Esophagus squamous epithelium (tissue), 5 donors: ENCODE data around the gene CDHR2. TPM values are rescaled to one million over a fixed set of nuclear protein-coding genes. Genes with fewer than 3 reads are reported as not detected.

ENCODE experiments used
- DNase-seq: peaks from one replicate; lab custom pipeline; 2025; lab: John Stamatoyannopoulos, UW
- H3K27ac ChIP-seq, 4 donors: fragments of 200-600 bp; sonication (generic); one replicate each; pipeline ENCODE4 v1.5.1; 2016 to 2019; ENCODE audit warnings: mild to moderate bottlenecking in 1 of 4
- H3K27me3 ChIP-seq, 4 donors: fragments of 200-600 bp; sonication (generic); 1 replicate in 3 of 4; 2 replicates in 1 of 4; pipeline versions ENCODE4 v1.5.1 to v1.6.0; 2017 to 2021; ENCODE audit warnings: antibody characterized with exemption in 1 of 4
- H3K36me3 ChIP-seq, 3 donors: fragments of 200-600 bp; sonication (generic); one replicate each; pipeline ENCODE4 v1.5.1; 2016 to 2019
- H3K4me1 ChIP-seq, 3 donors: fragments of 200-600 bp; sonication (generic); one replicate each; pipeline ENCODE4 v1.5.1; 2017 to 2019
- H3K4me3 ChIP-seq, 4 donors: fragments of 200-600 bp; sonication (generic); 1 replicate in 3 of 4; 2 replicates in 1 of 4; pipeline ENCODE4 v1.5.1; 2016 to 2019; ENCODE audit warnings: mild to moderate bottlenecking in 2 of 4, moderate library complexity in 1 of 4
- H3K9me3 ChIP-seq, 3 donors: fragments of 200-600 bp; sonication (generic); one replicate each; pipeline ENCODE4 v1.5.1; 2016 to 2019
- POLR2A ChIP-seq, 4 donors: fragments of 450-650 bp; IDR thresholded peaks; one replicate each; pipeline ENCODE4 v1.6.1; 2017; ENCODE audit warnings: antibody characterized with exemption in 4 of 4, mild to moderate bottlenecking in 4 of 4, moderate library complexity in 3 of 4
- WGBS, 2 donors: methylation state at CpG; one replicate each; pipeline ENCODE4 v1.1.5; 2018; 5-methylcytosine and 5-hydroxymethylcytosine counted together
- intact Hi-C: fragments of 100-400 bp; cut with DNase I; formaldehyde crosslinking; loops from one replicate; pipeline ENCODE4 v1.15.0; 2022
- total RNA-seq, 4 donors: library from RNA; depleted of rRNA; stranded (reverse); fragments of >200 nt; gene quantifications; one replicate each; pipeline ENCODE4 v1.1.0, GENCODE V29; 2016
- TF ChIP-seq, protein P1 (sequence below), 6 experiments: fragments of 450-650 bp in 4 of 6; fragments of 200-600 bp in 2 of 6; sonication (generic) in 2 of 6; IDR thresholded peaks; one replicate each; pipeline ENCODE4 v1.5.1; 2016 to 2019; ENCODE audit warnings: antibody characterized with exemption in 6 of 6, mild to moderate bottlenecking in 4 of 6, moderate library complexity in 4 of 6
- donor health status: DM: yes; HTN: yes; CAD: no.

CDHR2 gene
- total RNA-seq, 4 donors from 2014 or later, result under 0.01 TPM; not detected in 3

DNA sequence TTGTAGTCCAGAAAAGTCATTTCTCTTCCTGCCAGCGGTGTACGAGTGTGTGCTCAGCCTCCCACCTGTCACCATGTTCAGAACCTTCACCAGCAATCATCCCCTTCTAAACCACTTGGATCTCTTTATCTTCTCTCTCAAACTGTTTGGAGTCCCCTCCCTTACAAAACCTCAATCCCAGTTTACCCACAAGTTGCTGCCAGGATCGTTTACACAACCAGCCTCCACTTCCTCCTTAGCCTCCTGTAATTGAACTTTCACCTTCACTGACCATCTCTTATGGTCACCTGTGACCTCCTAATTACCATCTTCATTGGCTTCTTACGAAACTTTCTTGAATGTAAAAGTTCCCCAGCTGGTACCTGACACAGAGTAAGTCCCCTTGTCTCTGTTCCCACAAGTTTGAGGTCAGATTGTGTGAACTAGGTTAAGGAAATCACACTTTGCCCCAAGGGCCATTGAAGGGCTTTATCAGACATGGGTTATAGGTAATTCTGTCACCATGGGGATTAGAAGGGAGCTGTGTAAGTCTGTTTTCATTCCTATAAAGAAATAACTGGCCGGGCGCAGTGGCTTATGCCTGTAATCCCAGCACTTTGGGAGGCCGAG lies 32.0 kb upstream of the CDHR2 start:
- Histone ChIP-seq H3K27me3 (no peaks in the 10 kb centered on the region), H3K36me3 (no peaks in the 10 kb centered on the region), H3K4me3 (no peak overlapping the region), H3K9me3 (no peaks in the 10 kb centered on the region), H3K4me1 (no peaks in the 10 kb centered on the region), H3K27ac (no peak overlapping the region)
- no peak for DNase-seq
- TF ChIP-seq POLR2A (IDR thresholded peaks at IDR 0.05), result no peak
- TF ChIP-seq, protein P1, sequence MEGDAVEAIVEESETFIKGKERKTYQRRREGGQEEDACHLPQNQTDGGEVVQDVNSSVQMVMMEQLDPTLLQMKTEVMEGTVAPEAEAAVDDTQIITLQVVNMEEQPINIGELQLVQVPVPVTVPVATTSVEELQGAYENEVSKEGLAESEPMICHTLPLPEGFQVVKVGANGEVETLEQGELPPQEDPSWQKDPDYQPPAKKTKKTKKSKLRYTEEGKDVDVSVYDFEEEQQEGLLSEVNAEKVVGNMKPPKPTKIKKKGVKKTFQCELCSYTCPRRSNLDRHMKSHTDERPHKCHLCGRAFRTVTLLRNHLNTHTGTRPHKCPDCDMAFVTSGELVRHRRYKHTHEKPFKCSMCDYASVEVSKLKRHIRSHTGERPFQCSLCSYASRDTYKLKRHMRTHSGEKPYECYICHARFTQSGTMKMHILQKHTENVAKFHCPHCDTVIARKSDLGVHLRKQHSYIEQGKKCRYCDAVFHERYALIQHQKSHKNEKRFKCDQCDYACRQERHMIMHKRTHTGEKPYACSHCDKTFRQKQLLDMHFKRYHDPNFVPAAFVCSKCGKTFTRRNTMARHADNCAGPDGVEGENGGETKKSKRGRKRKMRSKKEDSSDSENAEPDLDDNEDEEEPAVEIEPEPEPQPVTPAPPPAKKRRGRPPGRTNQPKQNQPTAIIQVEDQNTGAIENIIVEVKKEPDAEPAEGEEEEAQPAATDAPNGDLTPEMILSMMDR (IDR thresholded peaks at IDR 0.05), result no peak
- intact Hi-C loops, result no loop called here
- WGBS, 2 donors, result 75 to 78% methylated on average over 7 of the region's 7 CpGs

DNA sequence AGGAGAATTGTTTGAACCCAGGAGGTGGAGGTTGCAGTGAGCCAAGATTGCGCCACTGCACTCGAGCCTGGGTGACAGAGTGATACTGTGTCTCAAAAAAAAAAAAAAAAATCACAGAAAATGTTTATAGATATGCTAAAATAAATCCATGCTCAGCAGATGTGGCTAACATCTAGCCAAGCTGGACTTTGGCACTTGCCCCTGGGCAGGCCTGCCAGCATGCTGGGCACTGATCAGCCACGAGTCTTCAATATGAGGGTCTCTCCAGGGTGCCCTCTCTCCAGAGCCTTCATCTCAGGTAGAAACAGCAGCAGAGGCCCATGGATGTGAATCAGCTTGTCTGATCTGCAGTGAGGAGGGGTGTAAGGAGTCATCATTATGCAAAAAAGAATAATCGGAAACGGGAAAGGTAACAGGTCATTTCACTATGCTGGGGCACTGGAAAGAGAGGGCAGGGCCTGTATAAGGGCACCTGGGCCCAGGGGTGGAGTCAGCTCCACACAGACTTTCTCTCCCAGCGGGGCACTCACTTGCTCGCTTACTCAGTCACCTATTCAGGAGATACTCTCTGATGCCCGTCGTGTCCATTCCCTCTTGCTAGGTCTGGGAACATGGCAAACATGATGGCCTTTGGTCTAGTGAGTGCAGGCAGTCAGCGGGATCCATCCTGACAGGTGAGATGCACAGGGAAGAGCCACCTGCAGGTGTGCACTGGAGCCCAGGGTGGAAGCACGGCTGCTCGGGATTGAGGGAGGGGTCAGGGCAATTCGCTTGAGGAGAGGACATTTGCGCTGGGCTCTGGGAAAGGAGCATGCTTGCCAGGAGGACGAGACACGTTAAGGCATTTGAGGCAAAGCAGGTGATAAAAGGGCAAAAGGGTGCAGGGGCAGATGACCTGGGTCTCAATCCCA lies 29.1 kb upstream of the CDHR2 start:
- intact Hi-C loops, result no loop called here
- Histone ChIP-seq H3K9me3 (no peaks in the 10 kb centered on the region), H3K36me3 (no peaks in the 10 kb centered on the region), H3K27me3 (no peaks in the 10 kb centered on the region), H3K4me3 (no peak overlapping the region), H3K27ac (no peak overlapping the region), H3K4me1 (peaks cover 0 to 18% (median 4%) of the 10 kb centered on the region in 3 donors)
- no peak for DNase-seq
- 73% methylated on average over 14 to 16 of the region's 16 CpGs for WGBS, 2 donors
- no peak for TF ChIP-seq POLR2A (IDR thresholded peaks at IDR 0.05)
- TF ChIP-seq, protein P1 (IDR thresholded peaks at IDR 0.05), result no peak

DNA sequence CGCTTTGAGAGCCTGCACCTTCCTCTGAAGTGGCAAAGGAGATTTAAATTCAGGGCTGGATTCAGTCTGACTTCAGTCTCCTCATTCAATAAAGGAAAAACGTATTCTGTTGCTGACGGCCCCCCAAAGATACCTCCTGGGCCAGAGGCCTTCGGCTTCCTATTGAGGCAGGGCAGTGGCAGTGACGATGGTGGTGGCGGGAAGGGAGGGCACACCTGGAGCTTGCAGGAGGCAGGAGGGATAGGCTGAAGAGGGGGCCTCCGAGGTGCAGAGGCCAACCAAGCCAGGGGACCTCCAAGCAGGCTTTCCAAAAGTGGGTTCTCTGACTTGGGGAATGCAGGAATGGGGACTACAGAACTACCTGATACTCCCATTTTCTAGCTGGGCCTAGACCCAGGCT lies 27.9 kb upstream of the CDHR2 start:
- TF ChIP-seq, protein P1 (IDR thresholded peaks at IDR 0.05), result no peak
- no peak for TF ChIP-seq POLR2A (IDR thresholded peaks at IDR 0.05)
- H3K9me3 ChIP-seq, result no peaks in the 10 kb centered on the region
- no peaks in the 10 kb centered on the region for H3K27me3 ChIP-seq
- no peak overlapping the region for H3K4me3 ChIP-seq
- H3K4me1 ChIP-seq, result peaks cover 0 to 18% (median 4%) of the 10 kb centered on the region in 3 donors
- no peak overlapping the region for H3K27ac ChIP-seq
- WGBS, 2 donors, result 88 to 90% methylated on average over 5 of the region's 7 CpGs
- DNase-seq, result no peak
- H3K36me3 ChIP-seq, result peaks cover 0 to 11% (median 0%) of the 10 kb centered on the region in 3 donors
- intact Hi-C loops, result no loop called here

DNA sequence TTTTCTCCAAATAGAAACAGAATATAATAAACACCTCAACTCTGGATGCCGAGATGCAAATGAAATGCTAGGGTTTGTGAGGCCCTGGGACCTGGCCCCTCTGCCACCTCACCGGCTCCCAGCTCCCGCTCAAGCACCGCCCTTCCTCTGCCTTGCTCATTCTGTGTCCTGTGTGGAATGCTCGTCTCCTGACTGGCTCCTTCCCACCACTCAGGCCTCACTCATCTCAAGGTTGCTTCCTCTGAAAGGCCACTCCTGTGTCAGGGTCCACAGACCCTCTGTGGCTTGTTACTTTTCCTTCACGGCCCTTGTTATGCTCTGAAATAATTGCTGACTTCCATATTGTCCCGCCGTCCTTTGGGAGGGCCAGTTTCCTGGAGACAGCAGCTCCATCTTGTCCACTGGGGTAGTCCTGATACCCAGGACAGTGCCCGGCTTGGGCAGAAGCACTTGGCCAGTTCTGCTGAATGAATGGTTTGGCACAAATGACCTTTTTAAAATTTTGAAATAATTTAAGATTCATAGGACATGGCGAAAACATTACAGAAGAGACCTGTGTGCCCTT lies 27.4 kb upstream of the CDHR2 start:
- intact Hi-C loops, result no loop called here
- no peak overlapping the region for H3K4me3 ChIP-seq
- no peaks in the 10 kb centered on the region for H3K9me3 ChIP-seq
- H3K27me3 ChIP-seq, result no peaks in the 10 kb centered on the region
- H3K4me1 ChIP-seq, result peaks cover 0 to 18% (median 4%) of the 10 kb centered on the region in 3 donors
- H3K36me3 ChIP-seq, result peaks cover 0 to 13% (median 0%) of the 10 kb centered on the region in 3 donors
- TF ChIP-seq POLR2A (IDR thresholded peaks at IDR 0.05), result no peak
- TF ChIP-seq, protein P1 (IDR thresholded peaks at IDR 0.05), result no peak
- no peak for DNase-seq
- H3K27ac ChIP-seq, result no peak overlapping the region
- 69 to 87% methylated on average over 10 of the region's 10 CpGs for WGBS, 2 donors
